ENCODE measurements around the gene JUN. TPM values are rescaled to one million over a fixed set of nuclear protein-coding genes. Genes with fewer than 3 reads are reported as not detected.

Gene JUN
- total and polyA plus RNA-seq, 2 donors (not counting 1 experiment from before 2014, with no cell fraction given), result 94.4 to 4,074 TPM

DNA sequence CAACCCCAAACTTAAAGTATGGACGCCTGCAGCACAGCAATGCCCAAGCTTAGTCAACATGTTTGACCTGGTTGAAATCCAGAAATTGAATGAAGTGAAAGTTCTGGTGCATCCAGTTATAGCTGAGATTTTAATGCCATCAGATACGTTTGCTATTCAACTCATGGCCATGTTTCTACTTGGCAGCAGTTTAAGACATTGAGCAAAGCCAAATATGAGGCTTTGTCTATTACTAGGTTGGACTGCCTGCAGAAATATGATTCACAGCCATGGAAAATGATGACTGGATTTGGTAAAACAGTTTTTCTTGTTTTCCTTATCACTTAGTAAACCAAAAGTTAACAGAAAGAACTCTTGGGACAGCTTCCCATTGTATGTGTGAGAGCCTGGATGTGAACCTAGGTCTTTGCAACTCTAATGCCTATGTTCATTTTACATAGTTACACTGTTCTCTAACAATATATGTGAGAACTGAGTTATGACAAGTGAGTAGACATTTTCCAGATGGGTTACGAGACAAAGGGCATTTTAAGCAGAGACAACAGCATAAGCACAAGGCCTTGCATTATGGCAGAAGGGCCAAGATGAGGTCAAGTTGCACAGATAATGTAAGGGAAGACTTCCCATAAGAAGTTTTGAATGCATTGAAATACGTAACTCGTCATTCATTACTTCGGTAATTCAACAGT is 51.6 kb downstream of the JUN start:
- H3K27me3 Mint-ChIP-seq, result peaks cover 4% of the 10 kb centered on the region
- no peaks in the 10 kb centered on the region for H3K9me3 ChIP-seq (ENCODE audit: control extremely low read depth in 1 of 3, control insufficient read depth in 2 of 3, insufficient read depth in 1 of 3, low read length in 2 of 3)
- intact Hi-C loops (cut with micrococcal nuclease), result no loop called here
- no peak overlapping the region for H3K4me2 ChIP-seq (replicated peaks; ENCODE audit: low read depth, low read length, poor library complexity, severe bottlenecking)
- TF ChIP-seq EZH2 (IDR thresholded peaks at IDR 0.05; ENCODE audit: borderline replicate concordance, insufficient read depth, low read depth, low read length, poor library complexity, severe bottlenecking), result no peak
- H3K4me1 ChIP-seq (ENCODE audit: control insufficient read depth in 2 of 2, insufficient read depth in 2 of 2, low read length in 2 of 2), result no peaks in the 10 kb centered on the region
- no peak overlapping the region for H3K27ac ChIP-seq (ENCODE audit: low read length in 2 of 2)
- no peak overlapping the region for H3K4me3 ChIP-seq (ENCODE audit: control extremely low read depth in 1 of 5, extremely low read depth in 1 of 5, insufficient read depth in 1 of 5, low read depth in 2 of 5, low read length in 4 of 5)
- no peaks in the 10 kb centered on the region for H3K27me3 ChIP-seq (replicated peaks in 1 of 4; ENCODE audit: control extremely low read depth in 1 of 4, control insufficient read depth in 3 of 4, insufficient read depth in 4 of 4, low read length in 3 of 4)
- no peaks in the 10 kb centered on the region for H3K79me2 ChIP-seq (ENCODE audit: control insufficient read depth, insufficient read depth, low read length)
- H3K9ac ChIP-seq (ENCODE audit: low read length), result no peak overlapping the region
- POLR2A ChIA-PET, result no interaction called here
- CTCF ChIA-PET, result interaction anchor here (0.7 to 1.6 kb wide), 2 partner anchors 886 to 967 kb away, joined by 4 to 5 read pairs; no protein-coding TSS in a partner anchor
- 100% methylated on average over 1 of the region's 6 CpGs for WGBS (ENCODE audit: insufficient coverage)
- no peaks in the 10 kb centered on the region for H3K4me1 Mint-ChIP-seq
- H3K27ac Mint-ChIP-seq, result no peak overlapping the region
- no peaks in the 10 kb centered on the region for H3K9me3 Mint-ChIP-seq (ENCODE audit: insufficient read depth)
- ATAC-seq (ENCODE audit: low read depth), result no peak
- no peak overlapping the region for H3K4me3 Mint-ChIP-seq
- no peaks in the 10 kb centered on the region for H4K20me1 ChIP-seq (ENCODE audit: control insufficient read depth, insufficient read depth, low read length, poor library complexity, severe bottlenecking)
- no peak overlapping the region for H2AFZ ChIP-seq (ENCODE audit: insufficient read depth, low read depth, low read length, poor library complexity, severe bottlenecking)
- no peak for DNase-seq
- no peaks in the 10 kb centered on the region for H3K36me3 ChIP-seq (replicated peaks in 1 of 2; ENCODE audit: control extremely low read depth in 1 of 2, control insufficient read depth in 1 of 2, extremely low read depth in 1 of 2, insufficient read depth in 2 of 2, low read length in 1 of 2)

Other genes starting within 250 kb of the JUN start
- gene OMA1, start 237.3 kb downstream of the JUN start, total RNA-seq, result 67.5 and 70.4 TPM in 2 replicates
- gene OMA1, start 237.3 kb downstream of the JUN start, polyA plus RNA-seq, result 22.0 and 22.8 TPM in 2 replicates
- gene TACSTD2, start 206.8 kb downstream of the JUN start, total RNA-seq, result not detected in 2 replicates
- 0.06 TPM in 1 of 2 replicates, not detected in the other for gene TACSTD2, start 206.8 kb downstream of the JUN start, polyA plus RNA-seq
- 57.4 and 65.0 TPM in 2 replicates for gene MYSM1, start 84.0 kb downstream of the JUN start, total RNA-seq
- gene MYSM1, start 84.0 kb downstream of the JUN start, polyA plus RNA-seq, result 18.7 and 29.6 TPM in 2 replicates